Measurements from ENCODE around the gene CRLF2.
"Not testable (repeated sequence)": the region's sequence is repeated elsewhere in the genome, so short reads cannot be mapped to it uniquely, and the experiment has no call there.

CRLF2 gene

GRCh38 chrX:1172496-1172895 is 40.0 kb downstream of the CRLF2 start:
- no peak for TF ChIP-seq CTCF (IDR thresholded peaks at IDR 0.05; ENCODE audit: low read depth, low read length)
- DNase-seq (ENCODE audit: low read depth in 2 of 2) = no peak
- H3K4me3 ChIP-seq (replicated peaks in 1 of 2; ENCODE audit: low read depth in 2 of 2, low read length in 2 of 2) = no peak overlapping the region

- not testable (repeated sequence) for DNase-seq (ENCODE audit: low read depth in 2 of 2); H3K4me3 ChIP-seq (replicated peaks in 1 of 2; ENCODE audit: low read depth in 2 of 2, low read length in 2 of 2)
Measured at GRCh38 chrX:1171915-1172314, 40.5 kb downstream of the CRLF2 start.

GRCh38 chrX:1170243-1170642 is 42.2 kb downstream of the CRLF2 start:
- TF ChIP-seq CTCF (IDR thresholded peaks at IDR 0.05; ENCODE audit: low read depth, low read length) = no peak

GRCh38 chrX:1169189-1169588 is 43.3 kb downstream of the CRLF2 start:
- H3K4me3 ChIP-seq (replicated peaks in 1 of 2; ENCODE audit: low read depth in 2 of 2, low read length in 2 of 2) = no peak overlapping the region
- DNase-seq (ENCODE audit: low read depth in 2 of 2) = no peak
- TF ChIP-seq CTCF (IDR thresholded peaks at IDR 0.05; ENCODE audit: low read depth, low read length) = no peak

More at GRCh38 chrX:1170243-1170642, 42.2 kb downstream of the CRLF2 start:
- no peak for DNase-seq (ENCODE audit: low read depth in 2 of 2)
- H3K4me3 ChIP-seq (replicated peaks in 1 of 2; ENCODE audit: low read depth in 2 of 2, low read length in 2 of 2) = no peak overlapping the region

- DNase-seq (ENCODE audit: low read depth in 2 of 2) = no peak
- H3K4me3 ChIP-seq (replicated peaks in 1 of 2; ENCODE audit: low read depth in 2 of 2, low read length in 2 of 2) = no peak overlapping the region
- no peak for TF ChIP-seq CTCF (IDR thresholded peaks at IDR 0.05; ENCODE audit: low read depth, low read length)
Measured at GRCh38 chrX:1167918-1168481, 44.4 kb downstream of the CRLF2 start.

GRCh38 chrX:1167466-1167865 is 45.0 kb downstream of the CRLF2 start:
- no peak for TF ChIP-seq CTCF (IDR thresholded peaks at IDR 0.05; ENCODE audit: low read depth, low read length)
- no peak for DNase-seq (ENCODE audit: low read depth in 2 of 2)
- no peak overlapping the region for H3K4me3 ChIP-seq (replicated peaks in 1 of 2; ENCODE audit: low read depth in 2 of 2, low read length in 2 of 2)

GRCh38 chrX:1165535-1166196 is 46.8 kb downstream of the CRLF2 start:
- H3K4me3 ChIP-seq (replicated peaks in 1 of 2; ENCODE audit: low read depth in 2 of 2, low read length in 2 of 2) = no peak overlapping the region
- peak; percentile 0 to 20 for DNase-seq (ENCODE audit: low read depth in 2 of 2)
- TF ChIP-seq CTCF (IDR thresholded peaks at IDR 0.05; ENCODE audit: low read depth, low read length) = no peak

Data from cardiac fibroblast (primary cell).